Esophagus muscularis mucosa (tissue), 4 donors: ENCODE measurements around the gene SPATA24. TPM values are rescaled to one million over a fixed set of nuclear protein-coding genes. Genes with fewer than 3 reads are reported as not detected.

Experiments used
- DNase-seq: peaks from one replicate; pipeline ENCODE4 v3.0.0-alpha.2; 2017; ENCODE audit errors: extremely low spot score
- H3K27ac ChIP-seq, 4 donors: fragments of 200-600 bp; sonication (generic); replicated peaks in 1 of 4; 1 replicate in 3 of 4; 2 replicates in 1 of 4; pipeline ENCODE4 v1.5.1; 2016 to 2019; ENCODE audit warnings: mild to moderate bottlenecking in 1 of 4
- H3K27me3 ChIP-seq, 4 donors: fragments of 200-600 bp; sonication (generic); one replicate each; pipeline versions ENCODE4 v1.5.1 to v1.6.0; 2016 to 2019
- H3K36me3 ChIP-seq, 4 donors: fragments of 200-600 bp; sonication (generic); one replicate each; pipeline ENCODE4 v1.5.1; 2016 to 2019
- H3K4me1 ChIP-seq, 4 donors: fragments of 200-600 bp; sonication (generic); one replicate each; pipeline ENCODE4 v1.5.1; 2016 to 2019
- H3K4me3 ChIP-seq, 4 donors: fragments of 200-600 bp; sonication (generic); 1 replicate in 2 of 4; 2 replicates in 2 of 4; pipeline ENCODE4 v1.5.1; 2016 to 2019; ENCODE audit warnings: mild to moderate bottlenecking in 4 of 4, moderate library complexity in 1 of 4
- H3K9me3 ChIP-seq, 4 donors: fragments of 200-600 bp; sonication (generic); 1 replicate in 3 of 4; 2 replicates in 1 of 4; pipeline ENCODE4 v1.5.1; 2016 to 2019
- CTCF ChIP-seq, 3 experiments: fragments of 200-600 bp in 2 of 3; fragments of 450-650 bp in 1 of 3; sonication (generic) in 2 of 3; IDR thresholded peaks; one replicate each; pipeline ENCODE4 v1.5.1; 2017 to 2019; ENCODE audit warnings: antibody characterized with exemption in 3 of 3, mild to moderate bottlenecking in 2 of 3, moderate library complexity in 1 of 3
- EP300 ChIP-seq: sonication (generic); formaldehyde crosslinking; IDR thresholded peaks from one replicate; pipeline ENCODE4 v1.6.1; 2017; ENCODE audit warnings: antibody characterized with exemption
- POLR2A ChIP-seq: fragments of 450-650 bp; IDR thresholded peaks from one replicate; pipeline ENCODE4 v1.6.1; 2017; ENCODE audit warnings: antibody characterized with exemption, moderate library complexity, mild to moderate bottlenecking, low read depth
- POLR2AphosphoS5 ChIP-seq, 2 donors: sonication (generic); formaldehyde crosslinking; IDR thresholded peaks; one replicate each; pipeline ENCODE4 v1.6.1; 2017; ENCODE audit warnings: antibody characterized with exemption in 2 of 2
- WGBS: methylation state at CpG from one replicate; pipeline ENCODE4 v1.1.5; 2018; 5-methylcytosine and 5-hydroxymethylcytosine counted together
- intact Hi-C: fragments of 100-400 bp; cut with DNase I; formaldehyde crosslinking; loops from one replicate; pipeline ENCODE4 v1.15.1; 2023
- total RNA-seq, 4 donors: library from RNA; depleted of rRNA; stranded (reverse); fragments of >200 nt; gene quantifications; one replicate each; pipeline versions ENCODE4 v1.1.0 to v1.2.1, GENCODE V29; 2016

The SPATA24 gene
- total RNA-seq, 4 donors from 2014 or later: 2.9 to 6.5 (median 4.8) TPM

DNA sequence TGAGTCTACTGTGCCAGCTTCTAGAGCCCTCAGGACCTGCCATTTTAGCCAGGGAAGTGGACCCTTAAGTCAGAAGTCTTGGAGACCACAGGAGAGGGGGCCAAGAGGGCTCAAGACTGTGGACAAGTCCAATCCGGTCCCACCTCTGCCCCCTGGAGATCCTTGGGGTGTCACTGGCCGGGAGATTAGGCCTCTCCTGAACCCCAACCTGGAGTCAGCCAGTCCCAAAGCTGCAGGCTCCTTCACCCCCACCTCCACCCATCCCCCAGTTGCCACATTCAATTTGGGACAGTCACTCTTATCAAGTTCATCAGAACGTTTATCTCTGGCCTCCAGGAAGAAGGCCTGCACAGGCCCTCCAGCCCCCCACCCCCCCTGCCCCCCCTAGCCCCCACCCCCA is 21.1 kb downstream of the SPATA24 start:
- no peaks in the 10 kb centered on the region for H3K9me3 ChIP-seq
- WGBS: 48% methylated on average over 2 of the region's 3 CpGs
- no peak for TF ChIP-seq CTCF (IDR thresholded peaks at IDR 0.05)
- TF ChIP-seq POLR2AphosphoS5 (IDR thresholded peaks at IDR 0.05): no peak
- TF ChIP-seq POLR2A: no peak
- TF ChIP-seq EP300: no peak
- H3K27me3 ChIP-seq: no peaks in the 10 kb centered on the region
- no peak overlapping the region for H3K27ac ChIP-seq
- peaks cover 1 to 19% (median 8%) of the 10 kb centered on the region in 4 donors for H3K4me1 ChIP-seq
- intact Hi-C loops: no loop called here
- peaks cover 0 to 3% (median 0%) of the 10 kb centered on the region in 4 donors for H3K36me3 ChIP-seq
- H3K4me3 ChIP-seq: no peak overlapping the region
- no peak for DNase-seq

DNA sequence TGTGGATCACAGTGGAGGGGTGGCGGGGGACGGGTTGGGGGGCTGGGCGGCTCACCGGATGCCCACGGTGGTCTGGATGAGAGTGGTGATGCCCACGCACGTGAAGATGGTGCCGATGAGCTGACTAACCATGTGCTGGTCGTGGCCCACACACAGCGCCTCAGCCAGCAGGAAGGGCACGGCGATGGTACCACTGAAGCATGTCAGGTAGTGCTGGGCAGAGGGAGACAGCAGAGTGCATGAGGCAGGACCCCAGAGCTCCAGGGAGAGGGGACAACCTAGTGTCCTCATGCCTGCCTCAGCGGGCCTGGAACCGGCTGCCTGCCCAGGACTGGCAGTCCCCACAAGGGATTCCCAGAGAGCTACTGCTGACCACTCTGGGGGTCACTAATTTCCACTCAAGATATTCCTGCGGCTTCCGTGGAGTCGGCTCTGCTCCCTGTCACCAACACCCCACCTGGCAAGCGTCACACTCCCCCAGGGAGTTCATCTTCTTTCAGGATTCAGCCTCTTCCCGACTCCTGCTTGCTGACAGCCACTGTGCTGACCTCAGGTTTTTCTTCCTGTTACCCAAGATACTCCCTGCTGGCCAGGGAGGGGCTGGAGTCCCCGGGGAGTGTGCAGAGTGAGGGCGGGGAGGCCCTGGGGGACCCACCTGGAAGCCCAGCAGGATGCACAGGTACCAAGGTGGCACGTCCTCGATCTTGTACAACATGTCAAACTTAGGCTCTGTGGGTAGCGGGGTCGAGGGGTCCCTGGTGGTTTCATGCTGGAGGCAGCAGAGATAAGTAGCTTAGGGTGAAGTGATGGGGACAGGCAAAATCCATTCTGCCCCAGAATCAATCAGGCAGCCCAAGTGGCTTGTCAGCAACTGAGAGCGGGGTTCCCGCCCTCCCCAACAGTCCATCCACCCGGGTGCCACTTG is 21.8 kb downstream of the SPATA24 start:
- H3K9me3 ChIP-seq: no peaks in the 10 kb centered on the region
- H3K4me3 ChIP-seq: no peak overlapping the region
- WGBS: 87% methylated on average over 24 of the region's 28 CpGs
- no peak overlapping the region for H3K27ac ChIP-seq
- peaks cover 0 to 4% (median 0%) of the 10 kb centered on the region in 4 donors for H3K36me3 ChIP-seq
- no peak for DNase-seq
- intact Hi-C loops: no loop called here
- H3K27me3 ChIP-seq: no peaks in the 10 kb centered on the region
- no peak for TF ChIP-seq CTCF (IDR thresholded peaks at IDR 0.05)
- TF ChIP-seq EP300: no peak
- no peak for TF ChIP-seq POLR2A
- TF ChIP-seq POLR2AphosphoS5 (IDR thresholded peaks at IDR 0.05): no peak
- peaks cover 0 to 15% (median 7%) of the 10 kb centered on the region in 4 donors for H3K4me1 ChIP-seq

- 95% methylated on average over 13 of the region's 15 CpGs for WGBS
- intact Hi-C loops: no loop called here
Measured at GRCh38 chr5:139379626-139380449, 24.1 kb downstream of the SPATA24 start.

DNA sequence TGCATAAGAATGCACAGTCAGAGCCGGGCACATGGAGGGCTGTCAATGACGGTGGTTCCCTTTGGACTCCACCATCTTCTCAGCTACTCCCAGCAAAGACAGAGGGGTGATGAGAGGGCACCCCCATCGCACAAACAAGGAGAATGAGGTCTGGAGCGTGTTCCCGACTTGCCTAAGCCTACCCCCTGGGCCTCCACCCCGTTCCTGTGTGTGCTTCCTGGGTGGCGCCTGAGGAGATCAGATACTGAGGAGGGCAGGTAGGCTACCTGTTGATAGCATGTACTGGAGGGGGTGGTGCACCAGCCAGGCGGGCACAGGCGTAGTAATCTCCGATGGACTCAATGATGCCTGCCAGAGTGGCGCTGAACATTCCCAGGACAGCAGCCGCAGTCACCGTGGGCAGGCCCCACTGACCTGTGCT is 24.9 kb downstream of the SPATA24 start:
- peaks cover 0 to 21% (median 8%) of the 10 kb centered on the region in 4 donors for H3K4me1 ChIP-seq
- intact Hi-C loops: no loop called here
- H3K27me3 ChIP-seq: no peaks in the 10 kb centered on the region
- WGBS: 81% methylated on average over 13 of the region's 13 CpGs
- H3K36me3 ChIP-seq: peaks cover 0 to 12% (median 0%) of the 10 kb centered on the region in 4 donors
- H3K9me3 ChIP-seq: no peaks in the 10 kb centered on the region
- DNase-seq: no peak
- no peak overlapping the region for H3K27ac ChIP-seq
- TF ChIP-seq POLR2A (no peak), CTCF (IDR thresholded peaks at IDR 0.05) (no peak), EP300 (no peak), POLR2AphosphoS5 (IDR thresholded peaks at IDR 0.05) (no peak)
- H3K4me3 ChIP-seq: no peak overlapping the region

More at GRCh38 chr5:139379626-139380449, 24.1 kb downstream of the SPATA24 start:
- H3K36me3 ChIP-seq: peaks cover 0 to 9% (median 0%) of the 10 kb centered on the region in 4 donors
- no peak overlapping the region for H3K27ac ChIP-seq
- H3K4me1 ChIP-seq: peaks cover 0 to 17% (median 5%) of the 10 kb centered on the region in 4 donors
- no peak overlapping the region for H3K4me3 ChIP-seq
- no peak for DNase-seq
- no peak for TF ChIP-seq EP300
- no peak for TF ChIP-seq POLR2AphosphoS5 (IDR thresholded peaks at IDR 0.05)
- no peak for TF ChIP-seq POLR2A
- TF ChIP-seq CTCF (IDR thresholded peaks at IDR 0.05): no peak
- no peaks in the 10 kb centered on the region for H3K9me3 ChIP-seq
- no peaks in the 10 kb centered on the region for H3K27me3 ChIP-seq
